ENCODE results near the gene FAM168A.

Gene FAM168A

GRCh38 chr11:73507086-73507485, 90.8 kb downstream of the FAM168A start:
- no peak for TF ChIP-seq ZNF274 (IDR thresholded peaks at IDR 0.05; ENCODE audit: low read depth, low read length)
- no peak for TF ChIP-seq SUZ12 (IDR thresholded peaks at IDR 0.05; ENCODE audit: extremely low read depth, insufficient read depth, insufficient read length)
- no peak for TF ChIP-seq YY1 (IDR thresholded peaks at IDR 0.05; ENCODE audit: insufficient read depth, insufficient read length)
- no peaks in the 10 kb centered on the region for H3K9me3 ChIP-seq (ENCODE audit: insufficient read depth, low read length)
- no peaks in the 10 kb centered on the region for H3K27me3 ChIP-seq (ENCODE audit: insufficient read depth, insufficient read length)
- H3K4me1 ChIP-seq (ENCODE audit: insufficient read depth, insufficient read length), result no peaks in the 10 kb centered on the region
- no peak for DNase-seq (ENCODE audit: low read depth, low spot score)
- no peak overlapping the region for H3K4me3 ChIP-seq (ENCODE audit: insufficient read length, low read depth)
- no peak overlapping the region for H3K9ac ChIP-seq (ENCODE audit: insufficient read length, low read depth)
- H3K36me3 ChIP-seq (ENCODE audit: insufficient read depth, insufficient read length, low read length), result no peaks in the 10 kb centered on the region

- no peak overlapping the region for H3K4me3 ChIP-seq (ENCODE audit: insufficient read length, low read depth)
- no peaks in the 10 kb centered on the region for H3K27me3 ChIP-seq (ENCODE audit: insufficient read depth, insufficient read length)
- no peaks in the 10 kb centered on the region for H3K4me1 ChIP-seq (ENCODE audit: insufficient read depth, insufficient read length)
- H3K9me3 ChIP-seq (ENCODE audit: insufficient read depth, low read length), result no peaks in the 10 kb centered on the region
- H3K9ac ChIP-seq (ENCODE audit: insufficient read length, low read depth), result no peak overlapping the region
- TF ChIP-seq SUZ12 (IDR thresholded peaks at IDR 0.05; ENCODE audit: extremely low read depth, insufficient read depth, insufficient read length) (no peak), ZNF274 (IDR thresholded peaks at IDR 0.05; ENCODE audit: low read depth, low read length) (no peak), YY1 (IDR thresholded peaks at IDR 0.05; ENCODE audit: insufficient read depth, insufficient read length) (no peak)
- DNase-seq (ENCODE audit: low read depth, low spot score), result no peak
- no peaks in the 10 kb centered on the region for H3K36me3 ChIP-seq (ENCODE audit: insufficient read depth, insufficient read length, low read length)
Measured at GRCh38 chr11:73506038-73506437, 91.9 kb downstream of the FAM168A start.

GRCh38 chr11:73498343-73498742, 99.6 kb downstream of the FAM168A start:
- Histone ChIP-seq H3K9ac (ENCODE audit: insufficient read length, low read depth) (no peak overlapping the region), H3K4me3 (ENCODE audit: insufficient read length, low read depth) (no peak overlapping the region), H3K9me3 (ENCODE audit: insufficient read depth, low read length) (no peaks in the 10 kb centered on the region), H3K36me3 (ENCODE audit: insufficient read depth, insufficient read length, low read length) (no peaks in the 10 kb centered on the region), H3K4me1 (ENCODE audit: insufficient read depth, insufficient read length) (no peaks in the 10 kb centered on the region), H3K27me3 (ENCODE audit: insufficient read depth, insufficient read length) (no peaks in the 10 kb centered on the region)
- no peak for DNase-seq (ENCODE audit: low read depth, low spot score)
- no peak for TF ChIP-seq ZNF274 (IDR thresholded peaks at IDR 0.05; ENCODE audit: low read depth, low read length)
- no peak for TF ChIP-seq SUZ12 (IDR thresholded peaks at IDR 0.05; ENCODE audit: extremely low read depth, insufficient read depth, insufficient read length)
- no peak for TF ChIP-seq YY1 (IDR thresholded peaks at IDR 0.05; ENCODE audit: insufficient read depth, insufficient read length)

GRCh38 chr11:73496134-73496533, 101.8 kb downstream of the FAM168A start:
- no peak for DNase-seq (ENCODE audit: low read depth, low spot score)

GRCh38 chr11:73495731-73496130, 102.2 kb downstream of the FAM168A start:
- Histone ChIP-seq H3K4me1 (ENCODE audit: insufficient read depth, insufficient read length) (no peaks in the 10 kb centered on the region), H3K27me3 (ENCODE audit: insufficient read depth, insufficient read length) (no peaks in the 10 kb centered on the region), H3K4me3 (ENCODE audit: insufficient read length, low read depth) (no peak overlapping the region), H3K9ac (ENCODE audit: insufficient read length, low read depth) (no peak overlapping the region), H3K9me3 (ENCODE audit: insufficient read depth, low read length) (no peaks in the 10 kb centered on the region), H3K36me3 (ENCODE audit: insufficient read depth, insufficient read length, low read length) (no peaks in the 10 kb centered on the region)
- no peak for DNase-seq (ENCODE audit: low read depth, low spot score)
- TF ChIP-seq YY1 (IDR thresholded peaks at IDR 0.05; ENCODE audit: insufficient read depth, insufficient read length) (no peak), ZNF274 (IDR thresholded peaks at IDR 0.05; ENCODE audit: low read depth, low read length) (no peak), SUZ12 (IDR thresholded peaks at IDR 0.05; ENCODE audit: extremely low read depth, insufficient read depth, insufficient read length) (no peak)

More at GRCh38 chr11:73496134-73496533, 101.8 kb downstream of the FAM168A start:
- no peaks in the 10 kb centered on the region for H3K27me3 ChIP-seq (ENCODE audit: insufficient read depth, insufficient read length)
- no peaks in the 10 kb centered on the region for H3K4me1 ChIP-seq (ENCODE audit: insufficient read depth, insufficient read length)
- no peaks in the 10 kb centered on the region for H3K36me3 ChIP-seq (ENCODE audit: insufficient read depth, insufficient read length, low read length)
- H3K9me3 ChIP-seq (ENCODE audit: insufficient read depth, low read length), result no peaks in the 10 kb centered on the region
- H3K9ac ChIP-seq (ENCODE audit: insufficient read length, low read depth), result no peak overlapping the region
- TF ChIP-seq ZNF274 (IDR thresholded peaks at IDR 0.05; ENCODE audit: low read depth, low read length), result no peak
- TF ChIP-seq SUZ12 (IDR thresholded peaks at IDR 0.05; ENCODE audit: extremely low read depth, insufficient read depth, insufficient read length), result no peak
- TF ChIP-seq YY1 (IDR thresholded peaks at IDR 0.05; ENCODE audit: insufficient read depth, insufficient read length), result no peak
- H3K4me3 ChIP-seq (ENCODE audit: insufficient read length, low read depth), result no peak overlapping the region

GRCh38 chr11:73493956-73494598, 103.8 kb downstream of the FAM168A start:
- Histone ChIP-seq H3K4me1 (ENCODE audit: insufficient read depth, insufficient read length) (no peaks in the 10 kb centered on the region), H3K9me3 (ENCODE audit: insufficient read depth, low read length) (no peaks in the 10 kb centered on the region), H3K27me3 (ENCODE audit: insufficient read depth, insufficient read length) (no peaks in the 10 kb centered on the region), H3K36me3 (ENCODE audit: insufficient read depth, insufficient read length, low read length) (no peaks in the 10 kb centered on the region), H3K4me3 (ENCODE audit: insufficient read length, low read depth) (no peak overlapping the region), H3K9ac (ENCODE audit: insufficient read length, low read depth) (no peak overlapping the region)
- peak; percentile 84 for DNase-seq (ENCODE audit: low read depth, low spot score)
- TF ChIP-seq ZNF274 (IDR thresholded peaks at IDR 0.05; ENCODE audit: low read depth, low read length) (no peak), SUZ12 (IDR thresholded peaks at IDR 0.05; ENCODE audit: extremely low read depth, insufficient read depth, insufficient read length) (no peak), YY1 (IDR thresholded peaks at IDR 0.05; ENCODE audit: insufficient read depth, insufficient read length) (no peak)

- Histone ChIP-seq H3K4me3 (ENCODE audit: insufficient read length, low read depth) (no peak overlapping the region), H3K27me3 (ENCODE audit: insufficient read depth, insufficient read length) (no peaks in the 10 kb centered on the region), H3K9ac (ENCODE audit: insufficient read length, low read depth) (no peak overlapping the region), H3K4me1 (ENCODE audit: insufficient read depth, insufficient read length) (no peaks in the 10 kb centered on the region), H3K36me3 (ENCODE audit: insufficient read depth, insufficient read length, low read length) (no peaks in the 10 kb centered on the region), H3K9me3 (ENCODE audit: insufficient read depth, low read length) (peaks cover 16% of the 10 kb centered on the region)
- no peak for DNase-seq (ENCODE audit: low read depth, low spot score)
- TF ChIP-seq SUZ12 (IDR thresholded peaks at IDR 0.05; ENCODE audit: extremely low read depth, insufficient read depth, insufficient read length), result no peak
Measured at GRCh38 chr11:73481626-73482025, 116.3 kb downstream of the FAM168A start.
